Activated naive CD4-positive, alpha-beta T cell treated with anti-CD3 and anti-CD28 coated beads for 36 hours (primary cell): ENCODE data around the gene HOMER1. TPM values are rescaled to one million over a fixed set of nuclear protein-coding genes. Genes with fewer than 3 reads are reported as not detected.

ENCODE experiments used
- CTCF ChIA-PET: fragments of 350-600 bp; sonication (Branson Sonifier 250); formaldehyde crosslinking; loops from one replicate; lab custom pipeline; 2021; ENCODE audit warnings: antibody characterized with exemption; lab: Charles Lee
- DNase-seq: peaks from one replicate; pipeline ENCODE4 v3.0.0-alpha.2; 2020
- H3K27ac Mint-ChIP-seq: one replicate; pipeline ENCODE4 v1.8.0; 2021; ENCODE audit warnings: mild to moderate bottlenecking, mixed read lengths
- H3K27me3 Mint-ChIP-seq: one replicate; pipeline ENCODE4 v1.8.0; 2021; ENCODE audit warnings: low read depth, mixed read lengths
- H3K36me3 Mint-ChIP-seq: one replicate; pipeline ENCODE4 v1.8.0; 2021; ENCODE audit warnings: low read depth, mixed read lengths
- H3K4me1 Mint-ChIP-seq: one replicate; pipeline ENCODE4 v1.8.0; 2021; ENCODE audit warnings: low read depth, mixed read lengths
- H3K4me3 Mint-ChIP-seq: one replicate; pipeline ENCODE4 v1.8.0; 2021; ENCODE audit warnings: mild to moderate bottlenecking, moderate library complexity, mixed read lengths
- H3K9me3 Mint-ChIP-seq: one replicate; pipeline ENCODE4 v1.8.0; 2021; ENCODE audit warnings: mixed read lengths
- intact Hi-C: fragments of 100-400 bp; cut with micrococcal nuclease; formaldehyde crosslinking; loops from one replicate; pipeline ENCODE4 v1.15.1; 2023
- total RNA-seq, 2 experiments: library from RNA; stranded (reverse); gene quantifications; one replicate each; pipeline ENCODE4 v1.2.3, GENCODE V29; 2021

HOMER1 gene
- total RNA-seq, 2 experiments from 2014 or later = 3.9 to 5.3 TPM

GRCh38 chr5:79544131-79544530 lies 30.2 kb upstream of the HOMER1 start:
- Mint-ChIP-seq H3K27ac (no peak overlapping the region), H3K4me3 (no peak overlapping the region), H3K9me3 (no peaks in the 10 kb centered on the region), H3K4me1 (no peaks in the 10 kb centered on the region), H3K36me3 (no peaks in the 10 kb centered on the region), H3K27me3 (no peaks in the 10 kb centered on the region)
- intact Hi-C loops = no loop called here
- CTCF ChIA-PET = no interaction called here
- no peak for DNase-seq

- H3K4me1 Mint-ChIP-seq = no peaks in the 10 kb centered on the region
- intact Hi-C loops = no loop called here
- H3K36me3 Mint-ChIP-seq = no peaks in the 10 kb centered on the region
- H3K9me3 Mint-ChIP-seq = no peaks in the 10 kb centered on the region
- H3K4me3 Mint-ChIP-seq = no peak overlapping the region
- DNase-seq = no peak
- H3K27ac Mint-ChIP-seq = no peak overlapping the region
- CTCF ChIA-PET = no interaction called here
- no peaks in the 10 kb centered on the region for H3K27me3 Mint-ChIP-seq
Measured at GRCh38 chr5:79540939-79541338, 27.0 kb upstream of the HOMER1 start.

- CTCF ChIA-PET = interaction anchor here (0.6 to 1.6 kb wide), 4 partner anchors 62 to 511 kb away, joined by 4 to 5 read pairs (median 4); no protein-coding TSS in a partner anchor
Measured at GRCh38 chr5:79536193-79536906, 22.4 kb upstream of the HOMER1 start.

GRCh38 chr5:79535477-79536192 lies 21.7 kb upstream of the HOMER1 start:
- intact Hi-C loops = loop anchor here (10.0 kb wide), 1 partner anchor 511 kb away; no protein-coding TSS in a partner anchor
- Mint-ChIP-seq H3K4me3 (no peak overlapping the region), H3K9me3 (no peaks in the 10 kb centered on the region), H3K27ac (no peak overlapping the region), H3K27me3 (no peaks in the 10 kb centered on the region), H3K4me1 (no peaks in the 10 kb centered on the region), H3K36me3 (no peaks in the 10 kb centered on the region)
- DNase-seq = no peak
- CTCF ChIA-PET = interaction anchor here (0.8 to 1.6 kb wide), 3 partner anchors 400 to 511 kb away, joined by 4 to 5 read pairs (median 4); no protein-coding TSS in a partner anchor

More at GRCh38 chr5:79536193-79536906, 22.4 kb upstream of the HOMER1 start:
- no peaks in the 10 kb centered on the region for H3K27me3 Mint-ChIP-seq
- no peak for DNase-seq
- intact Hi-C loops = loop anchor here (10.0 kb wide), 1 partner anchor 512 kb away; no protein-coding TSS in a partner anchor
- no peaks in the 10 kb centered on the region for H3K9me3 Mint-ChIP-seq
- no peaks in the 10 kb centered on the region for H3K36me3 Mint-ChIP-seq
- no peak overlapping the region for H3K27ac Mint-ChIP-seq
- H3K4me3 Mint-ChIP-seq = no peak overlapping the region
- H3K4me1 Mint-ChIP-seq = no peaks in the 10 kb centered on the region

- Mint-ChIP-seq H3K4me1 (peaks cover 4% of the 10 kb centered on the region), H3K9me3 (peaks cover 7% of the 10 kb centered on the region), H3K27me3 (no peaks in the 10 kb centered on the region), H3K4me3 (no peak overlapping the region), H3K27ac (no peak overlapping the region), H3K36me3 (peaks cover 3% of the 10 kb centered on the region)
- CTCF ChIA-PET = interaction anchor here (0.6 kb wide), 1 partner anchor 290 kb away, joined by 5 read pairs; no protein-coding TSS in a partner anchor
- intact Hi-C loops = no loop called here
- DNase-seq = no peak
Measured at GRCh38 chr5:79529110-79529509, 15.2 kb upstream of the HOMER1 start.

- DNase-seq = no peak
- Mint-ChIP-seq H3K27me3 (no peaks in the 10 kb centered on the region), H3K4me3 (no peak overlapping the region), H3K4me1 (peaks cover 4% of the 10 kb centered on the region), H3K27ac (no peak overlapping the region), H3K9me3 (peaks cover 7% of the 10 kb centered on the region), H3K36me3 (peaks cover 3% of the 10 kb centered on the region)
- CTCF ChIA-PET = no interaction called here
- intact Hi-C loops = no loop called here
Measured at GRCh38 chr5:79527431-79527830, 13.5 kb upstream of the HOMER1 start.

- Mint-ChIP-seq H3K4me3 (no peak overlapping the region), H3K27ac (no peak overlapping the region), H3K36me3 (peaks cover 3% of the 10 kb centered on the region), H3K9me3 (peaks cover 7% of the 10 kb centered on the region), H3K27me3 (no peaks in the 10 kb centered on the region), H3K4me1 (peaks cover 4% of the 10 kb centered on the region)
- DNase-seq = no peak
- intact Hi-C loops = no loop called here
- CTCF ChIA-PET = no interaction called here
Measured at GRCh38 chr5:79526928-79527327, 13.0 kb upstream of the HOMER1 start.

GRCh38 chr5:79526493-79526892 lies 12.6 kb upstream of the HOMER1 start:
- peaks cover 7% of the 10 kb centered on the region for H3K9me3 Mint-ChIP-seq
- peaks cover 3% of the 10 kb centered on the region for H3K36me3 Mint-ChIP-seq
- DNase-seq = no peak
- no peak overlapping the region for H3K4me3 Mint-ChIP-seq
- H3K4me1 Mint-ChIP-seq = peaks cover 4% of the 10 kb centered on the region
- CTCF ChIA-PET = no interaction called here
- intact Hi-C loops = no loop called here
- no peak overlapping the region for H3K27ac Mint-ChIP-seq
- H3K27me3 Mint-ChIP-seq = no peaks in the 10 kb centered on the region

GRCh38 chr5:79521156-79521555 lies 7.2 kb upstream of the HOMER1 start:
- H3K4me1 Mint-ChIP-seq = peaks cover 11% of the 10 kb centered on the region
- H3K9me3 Mint-ChIP-seq = peaks cover 6% of the 10 kb centered on the region
- peaks cover 3% of the 10 kb centered on the region for H3K36me3 Mint-ChIP-seq
- CTCF ChIA-PET = no interaction called here
- DNase-seq = no peak
- intact Hi-C loops = no loop called here
- H3K4me3 Mint-ChIP-seq = no peak overlapping the region
- no peak overlapping the region for H3K27ac Mint-ChIP-seq
- no peaks in the 10 kb centered on the region for H3K27me3 Mint-ChIP-seq

- Mint-ChIP-seq H3K9me3 (no peaks in the 10 kb centered on the region), H3K36me3 (peaks cover 1% of the 10 kb centered on the region), H3K27ac (no peak overlapping the region), H3K4me1 (peaks cover 13% of the 10 kb centered on the region), H3K4me3 (no peak overlapping the region), H3K27me3 (no peaks in the 10 kb centered on the region)
- CTCF ChIA-PET = no interaction called here
- no peak for DNase-seq
- intact Hi-C loops = loop anchor here (10.0 kb wide), 1 partner anchor 736 kb away; the partner anchor contains the start of gene SERINC5
Measured at GRCh38 chr5:79518718-79519117, 4.8 kb upstream of the HOMER1 start.

GRCh38 chr5:79517601-79518000 lies 3.7 kb upstream of the HOMER1 start:
- CTCF ChIA-PET = no interaction called here

GRCh38 chr5:79516986-79517385 lies 3.1 kb upstream of the HOMER1 start:
- intact Hi-C loops = loop anchor here (10.0 kb wide), 1 partner anchor 738 kb away; the partner anchor contains the start of gene SERINC5
- peak overlapping the region; percentile 17 for H3K27ac Mint-ChIP-seq
- peaks cover 20% of the 10 kb centered on the region for H3K4me1 Mint-ChIP-seq
- DNase-seq = no peak
- peaks cover 9% of the 10 kb centered on the region for H3K27me3 Mint-ChIP-seq
- H3K9me3 Mint-ChIP-seq = no peaks in the 10 kb centered on the region
- CTCF ChIA-PET = no interaction called here
- H3K4me3 Mint-ChIP-seq = no peak overlapping the region
- H3K36me3 Mint-ChIP-seq = peaks cover 1% of the 10 kb centered on the region

More at GRCh38 chr5:79517601-79518000, 3.7 kb upstream of the HOMER1 start:
- H3K4me1 Mint-ChIP-seq = peaks cover 16% of the 10 kb centered on the region
- no peak overlapping the region for H3K27ac Mint-ChIP-seq
- no peak for DNase-seq
- H3K27me3 Mint-ChIP-seq = peaks cover 4% of the 10 kb centered on the region
- H3K4me3 Mint-ChIP-seq = no peak overlapping the region
- no peaks in the 10 kb centered on the region for H3K9me3 Mint-ChIP-seq
- peaks cover 1% of the 10 kb centered on the region for H3K36me3 Mint-ChIP-seq
- intact Hi-C loops = loop anchor here (10.0 kb wide), 1 partner anchor 737 kb away; the partner anchor contains the start of gene SERINC5
